SK-N-SH treated with all-trans-retinoic acid at 6 μM for 48 hours (cell line): ENCODE measurements around the gene ETS1.

Source experiments
- ATAC-seq: fragments of 200-7000 bp; cut with Tn5 transposase; 3 replicates; pipeline ENCODE4 v1.9.1; 2020; ENCODE audit warnings: mild to moderate bottlenecking, moderate library complexity
- ARNTL ChIP-seq: fragments of 450-650 bp; formaldehyde crosslinking; IDR thresholded peaks from 2 replicates; pipeline ENCODE4 v1.5.0; 2020; ENCODE audit warnings: low read depth, mild to moderate bottlenecking, moderate library complexity, borderline replicate concordance
- CREB5 ChIP-seq: fragments of 250-450 bp; sonication (Bioruptor Pico); IDR thresholded peaks from 2 replicates; pipeline ENCODE4 v1.5.1; 2020; ENCODE audit warnings: low read depth, mild to moderate bottlenecking, moderate library complexity
- CSRNP3 ChIP-seq: fragments of 250-450 bp; sonication (Bioruptor Pico); IDR thresholded peaks from 2 replicates; pipeline ENCODE4 v1.5.1; 2021; ENCODE audit warnings: mild to moderate bottlenecking, moderate library complexity
- GLIS3 ChIP-seq: fragments of 250-450 bp; sonication (Bioruptor Pico); IDR thresholded peaks from 2 replicates; pipeline ENCODE4 v1.5.0; 2020; ENCODE audit warnings: mild to moderate bottlenecking, moderate library complexity
- ISL1 ChIP-seq: fragments of 250-450 bp; sonication (Bioruptor Pico); IDR thresholded peaks from 2 replicates; pipeline ENCODE4 v2.1.2; 2022; ENCODE audit warnings: mild to moderate bottlenecking, moderate library complexity
- OSR1 ChIP-seq: fragments of 250-450 bp; sonication (Bioruptor Pico); IDR thresholded peaks from 2 replicates; pipeline ENCODE4 v1.8.0; 2022; ENCODE audit warnings: moderate library complexity, mild to moderate bottlenecking, inconsistent platforms
- POU6F1 ChIP-seq: fragments of 250-450 bp; sonication (Bioruptor Pico); IDR thresholded peaks from 2 replicates; pipeline ENCODE4 v1.8.0; 2021; ENCODE audit warnings: low read depth, mild to moderate bottlenecking, moderate library complexity, borderline replicate concordance
- SNAI2 ChIP-seq: fragments of 250-450 bp; sonication (Bioruptor Pico); IDR thresholded peaks from 2 replicates; pipeline ENCODE4 v1.5.0; 2020; ENCODE audit warnings: mild to moderate bottlenecking, moderate library complexity
- TCF4 ChIP-seq: fragments of 250-450 bp; sonication (Bioruptor Pico); IDR thresholded peaks from 2 replicates; pipeline ENCODE4 v1.8.0; 2021; ENCODE audit warnings: mild to moderate bottlenecking, moderate library complexity, borderline replicate concordance
- TOX ChIP-seq: fragments of 250-450 bp; sonication (Bioruptor Pico); IDR thresholded peaks from 2 replicates; pipeline ENCODE4 v1.8.0; 2021; ENCODE audit warnings: mild to moderate bottlenecking, moderate library complexity, borderline replicate concordance
- ZFP3 ChIP-seq: fragments of 250-450 bp; sonication (Bioruptor Pico); IDR thresholded peaks from 2 replicates; pipeline ENCODE4 v1.5.0; 2020; ENCODE audit warnings: mild to moderate bottlenecking, moderate library complexity
- ZFP30 ChIP-seq: fragments of 450-650 bp; formaldehyde crosslinking; IDR thresholded peaks from 2 replicates; pipeline ENCODE4 v1.5.0; 2022; ENCODE audit warnings: mild to moderate bottlenecking, moderate library complexity
- ZNF565 ChIP-seq: fragments of 450-650 bp; formaldehyde crosslinking; conservative IDR thresholded peaks from 2 replicates; pipeline ENCODE4 v1.5.0; 2020; ENCODE audit warnings: low read depth, mild to moderate bottlenecking, moderate library complexity
- ZNF8 ChIP-seq: fragments of 450-650 bp; formaldehyde crosslinking; IDR thresholded peaks from 2 replicates; pipeline ENCODE4 v1.5.0; 2020; ENCODE audit warnings: mild to moderate bottlenecking, moderate library complexity

Gene ETS1

GRCh38 chr11:128409476-128409875 is 177.9 kb downstream of the ETS1 start:
- TF ChIP-seq ZNF565 (CRISPR knock-in tag): no peak
- TF ChIP-seq POU6F1 (CRISPR knock-in tag): no peak
- no peak for TF ChIP-seq CSRNP3 (CRISPR knock-in tag)
- TF ChIP-seq CREB5 (CRISPR knock-in tag): no peak
- no peak for TF ChIP-seq ZFP30 (CRISPR knock-in tag)
- no peak for TF ChIP-seq TOX
- no peak for TF ChIP-seq GLIS3 (CRISPR knock-in tag)
- TF ChIP-seq SNAI2 (CRISPR knock-in tag): no peak
- no peak for TF ChIP-seq ZNF8 (CRISPR knock-in tag)
- TF ChIP-seq ARNTL (CRISPR knock-in tag): no peak
- no peak for TF ChIP-seq OSR1 (CRISPR knock-in tag)
- no peak for TF ChIP-seq ZFP3
- no peak for TF ChIP-seq TCF4
- TF ChIP-seq ISL1 (CRISPR knock-in tag): no peak
- ATAC-seq: peak; percentile 30
